ENCODE data around the gene INPP5B.

DNA sequence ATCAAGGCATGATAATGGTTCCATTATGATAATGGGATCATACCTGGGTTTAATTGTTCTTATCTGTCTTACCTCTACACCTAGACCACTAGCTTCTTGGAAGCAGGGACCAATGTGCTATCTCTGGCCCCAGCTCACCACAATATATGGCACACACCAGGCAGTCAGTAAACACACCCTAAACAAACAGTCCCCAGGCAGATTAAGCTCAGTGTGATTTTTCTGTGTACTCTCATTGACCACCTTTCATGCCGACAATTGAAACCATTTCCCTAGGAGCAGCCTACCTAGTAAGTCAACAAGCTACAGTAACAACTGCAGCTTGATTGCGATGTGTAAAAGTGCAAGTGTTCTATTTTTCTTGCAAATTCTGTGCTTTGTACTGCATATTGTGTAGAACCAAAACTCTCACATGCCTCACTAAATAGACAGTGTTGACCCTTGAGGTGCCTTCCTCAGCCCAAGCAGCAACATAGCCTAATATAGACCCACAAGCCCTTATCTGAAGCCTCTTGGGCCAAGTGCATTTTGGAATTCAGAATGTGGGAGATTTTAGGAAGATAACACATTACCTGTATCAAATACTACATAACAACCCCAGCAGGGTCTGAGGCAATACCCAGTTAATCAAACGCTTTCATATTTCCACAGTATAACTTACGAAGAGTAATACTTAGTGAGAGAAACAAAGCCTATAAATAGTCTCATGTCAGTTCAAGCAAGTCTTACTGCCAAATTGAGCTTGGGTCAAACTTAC lies 32.0 kb downstream of the INPP5B start:
- TF ChIP-seq, protein P1, sequence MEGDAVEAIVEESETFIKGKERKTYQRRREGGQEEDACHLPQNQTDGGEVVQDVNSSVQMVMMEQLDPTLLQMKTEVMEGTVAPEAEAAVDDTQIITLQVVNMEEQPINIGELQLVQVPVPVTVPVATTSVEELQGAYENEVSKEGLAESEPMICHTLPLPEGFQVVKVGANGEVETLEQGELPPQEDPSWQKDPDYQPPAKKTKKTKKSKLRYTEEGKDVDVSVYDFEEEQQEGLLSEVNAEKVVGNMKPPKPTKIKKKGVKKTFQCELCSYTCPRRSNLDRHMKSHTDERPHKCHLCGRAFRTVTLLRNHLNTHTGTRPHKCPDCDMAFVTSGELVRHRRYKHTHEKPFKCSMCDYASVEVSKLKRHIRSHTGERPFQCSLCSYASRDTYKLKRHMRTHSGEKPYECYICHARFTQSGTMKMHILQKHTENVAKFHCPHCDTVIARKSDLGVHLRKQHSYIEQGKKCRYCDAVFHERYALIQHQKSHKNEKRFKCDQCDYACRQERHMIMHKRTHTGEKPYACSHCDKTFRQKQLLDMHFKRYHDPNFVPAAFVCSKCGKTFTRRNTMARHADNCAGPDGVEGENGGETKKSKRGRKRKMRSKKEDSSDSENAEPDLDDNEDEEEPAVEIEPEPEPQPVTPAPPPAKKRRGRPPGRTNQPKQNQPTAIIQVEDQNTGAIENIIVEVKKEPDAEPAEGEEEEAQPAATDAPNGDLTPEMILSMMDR (conservative IDR thresholded peaks at IDR 0.05 in 1 of 2, IDR thresholded peaks at IDR 0.05 in 1 of 2; ENCODE audit: extremely low read depth in 1 of 2, insufficient read depth in 1 of 2, low read depth in 1 of 2, low read length in 2 of 2) = no peak
- TF ChIP-seq EZH2 (IDR thresholded peaks at IDR 0.05; ENCODE audit: borderline replicate concordance, low read length) = no peak
